Activated CD4-positive, alpha-beta T cell treated with anti-CD3 and anti-CD28 coated beads, Interleukin-2, amount 10 ng/mL, durations not matched to agents 7 days and 5 days (primary cell): ENCODE data around the gene SENP3. TPM values are rescaled to one million over a fixed set of nuclear protein-coding genes. Genes with fewer than 3 reads are reported as not detected.

Source experiments
- CTCF ChIA-PET: fragments of 350-600 bp; sonication (Branson Sonifier 250); formaldehyde crosslinking; loops from one replicate; lab custom pipeline; 2021; ENCODE audit warnings: antibody characterized with exemption; lab: Charles Lee
- POLR2A ChIA-PET: fragments of 350-600 bp; sonication (Branson Sonifier 250); formaldehyde crosslinking; loops from one replicate; lab custom pipeline; 2021; ENCODE audit warnings: antibody characterized with exemption; lab: Charles Lee
- DNase-seq: peaks from one replicate; pipeline ENCODE4 v3.0.0-alpha.2; 2020
- H3K27ac Mint-ChIP-seq: one replicate; pipeline ENCODE4 v1.8.0; 2021; ENCODE audit warnings: mild to moderate bottlenecking, moderate library complexity, mixed read lengths
- H3K27me3 Mint-ChIP-seq: one replicate; pipeline ENCODE4 v1.8.0; 2021; ENCODE audit warnings: mixed read lengths
- H3K36me3 Mint-ChIP-seq: one replicate; pipeline ENCODE4 v1.8.0; 2021; ENCODE audit warnings: low read depth, mixed read lengths
- H3K4me1 Mint-ChIP-seq: one replicate; pipeline ENCODE4 v1.8.0; 2021; ENCODE audit warnings: mixed read lengths
- H3K4me3 Mint-ChIP-seq: one replicate; pipeline ENCODE4 v1.8.0; 2021; ENCODE audit warnings: mild to moderate bottlenecking, moderate library complexity, mixed read lengths
- H3K9me3 Mint-ChIP-seq: one replicate; pipeline ENCODE4 v1.8.0; 2021; ENCODE audit warnings: mixed read lengths
- total RNA-seq, 2 experiments: library from RNA; stranded (reverse); gene quantifications; one replicate each; pipeline ENCODE4 v1.2.3, GENCODE V29; 2021

The SENP3 gene
- total RNA-seq, 2 experiments from 2014 or later = 51.8 to 53.0 TPM

DNA sequence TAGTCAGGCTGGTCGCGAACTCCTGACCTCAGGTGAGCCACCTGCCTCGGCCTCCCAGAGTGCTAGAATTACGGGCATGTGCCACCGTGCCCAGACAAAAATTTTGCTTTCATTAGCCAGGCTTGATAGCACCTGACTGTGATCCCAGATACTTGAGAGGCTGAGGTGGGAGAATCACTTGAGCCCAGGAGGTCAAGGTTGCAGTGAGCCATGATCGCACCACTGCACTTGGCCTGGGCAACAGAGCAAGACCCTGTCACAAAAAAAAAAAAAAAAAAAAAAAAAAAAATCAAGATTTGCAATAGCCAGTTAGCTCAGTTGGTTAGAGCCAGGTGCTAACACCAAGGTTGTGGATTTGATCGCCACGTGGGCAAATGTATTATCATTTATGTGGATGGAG, 59.1 kb downstream of the SENP3 start:
- Mint-ChIP-seq H3K27me3 (no peaks in the 10 kb centered on the region), H3K36me3 (no peaks in the 10 kb centered on the region), H3K4me3 (no peak overlapping the region), H3K4me1 (no peaks in the 10 kb centered on the region), H3K27ac (no peak overlapping the region), H3K9me3 (no peaks in the 10 kb centered on the region)
- DNase-seq = no peak
- CTCF ChIA-PET = interaction anchor here (0.7 to 1.1 kb wide), 4 partner anchors 9 to 67 kb away, joined by 3 read pairs; no protein-coding TSS in a partner anchor
- POLR2A ChIA-PET = interaction anchor here (0.6 kb wide), 1 partner anchor 321 kb away, joined by 7 read pairs; no protein-coding TSS in a partner anchor

Other genes with a start within 250 kb of the SENP3 start
- 100 to 1,000 TPM in 1 of 2 experiments, 10 to 100 TPM in 1; 85.9 to 105 TPM for gene GPS2, start 246.6 kb upstream of the SENP3 start, total RNA-seq
- 10 to 100 TPM; 34.7 to 38.1 TPM for gene NEURL4, start 232.6 kb upstream of the SENP3 start, total RNA-seq
- gene ACAP1, start 225.4 kb upstream of the SENP3 start, total RNA-seq = 100 to 1,000 TPM; 727 to 775 TPM
- 10 to 100 TPM; 11.2 to 12.5 TPM for gene KCTD11, start 209.8 kb upstream of the SENP3 start, total RNA-seq
- gene TMEM95, start 206.8 kb upstream of the SENP3 start, total RNA-seq = under 1 TPM in 1 of 2 experiments, not detected in 1; 0.23 TPM
- 1 to 10 TPM; 1.5 to 2.1 TPM for gene TNK1, start 180.8 kb upstream of the SENP3 start, total RNA-seq
- gene PLSCR3, start 167.4 kb upstream of the SENP3 start, total RNA-seq = 100 to 1,000 TPM; 151 to 161 TPM
- gene TMEM256, start 157.8 kb upstream of the SENP3 start, total RNA-seq = 10 to 100 TPM; 47.2 to 48.3 TPM
- 1 to 10 TPM in 1 of 2 experiments, under 1 TPM in 1; 0.89 to 1.4 TPM for gene NLGN2, start 154.1 kb upstream of the SENP3 start, total RNA-seq
- gene SPEM1, start 141.6 kb upstream of the SENP3 start, total RNA-seq = not detected
- gene SPEM2, start 136.3 kb upstream of the SENP3 start, total RNA-seq = not detected
- not detected for gene SPEM3, start 133.1 kb upstream of the SENP3 start, total RNA-seq
- gene TMEM102, start 126.5 kb upstream of the SENP3 start, total RNA-seq = 10 to 100 TPM; 16.7 to 18.1 TPM
- 1 to 10 TPM; 6.8 to 9.4 TPM for gene FGF11, start 122.4 kb upstream of the SENP3 start, total RNA-seq
- 10 to 100 TPM; 18.8 to 19.2 TPM for gene CHRNB1, start 116.9 kb upstream of the SENP3 start, total RNA-seq
- gene ZBTB4, start 82.3 kb upstream of the SENP3 start, total RNA-seq = 10 to 100 TPM; 25.8 to 28.4 TPM
- not detected for gene SLC35G6, start 80.5 kb upstream of the SENP3 start, total RNA-seq
- 100 to 1,000 TPM; 175 to 201 TPM for gene POLR2A, start 77.6 kb upstream of the SENP3 start, total RNA-seq
- gene TNFSF12, start 12.9 kb upstream of the SENP3 start, total RNA-seq = 10 to 100 TPM; 79.6 to 82.5 TPM
- gene TNFSF13, start 3.2 kb upstream of the SENP3 start, total RNA-seq = 1 to 10 TPM; 3.8 to 4.0 TPM
- 1 to 10 TPM; 3.8 to 4.4 TPM for gene CD68, start 17.7 kb downstream of the SENP3 start, total RNA-seq
- 10 to 100 TPM; 62.3 to 81.7 TPM for gene MPDU1, start 21.9 kb downstream of the SENP3 start, total RNA-seq
- under 1 TPM; 0.57 to 0.71 TPM for gene SOX15, start 28.2 kb downstream of the SENP3 start, total RNA-seq
- gene FXR2, start 53.0 kb downstream of the SENP3 start, total RNA-seq = 10 to 100 TPM; 27.5 to 28.8 TPM
- gene SAT2, start 65.9 kb downstream of the SENP3 start, total RNA-seq = 10 to 100 TPM; 18.5 to 23.6 TPM
- not detected for gene SHBG, start 68.2 kb downstream of the SENP3 start, total RNA-seq
- under 1 TPM in 1 of 2 experiments, not detected in 1; 0.08 TPM for gene ATP1B2, start 89.0 kb downstream of the SENP3 start, total RNA-seq
- gene TP53, start 125.6 kb downstream of the SENP3 start, total RNA-seq = 100 to 1,000 TPM; 154 to 182 TPM
- 10 to 100 TPM; 22.6 to 24.2 TPM for gene WRAP53, start 126.6 kb downstream of the SENP3 start, total RNA-seq
- not detected for gene EFNB3, start 143.3 kb downstream of the SENP3 start, total RNA-seq
- not detected for gene DNAH2, start 155.8 kb downstream of the SENP3 start, total RNA-seq